Measurements from ENCODE around the gene MTPN.

Gene MTPN

DNA sequence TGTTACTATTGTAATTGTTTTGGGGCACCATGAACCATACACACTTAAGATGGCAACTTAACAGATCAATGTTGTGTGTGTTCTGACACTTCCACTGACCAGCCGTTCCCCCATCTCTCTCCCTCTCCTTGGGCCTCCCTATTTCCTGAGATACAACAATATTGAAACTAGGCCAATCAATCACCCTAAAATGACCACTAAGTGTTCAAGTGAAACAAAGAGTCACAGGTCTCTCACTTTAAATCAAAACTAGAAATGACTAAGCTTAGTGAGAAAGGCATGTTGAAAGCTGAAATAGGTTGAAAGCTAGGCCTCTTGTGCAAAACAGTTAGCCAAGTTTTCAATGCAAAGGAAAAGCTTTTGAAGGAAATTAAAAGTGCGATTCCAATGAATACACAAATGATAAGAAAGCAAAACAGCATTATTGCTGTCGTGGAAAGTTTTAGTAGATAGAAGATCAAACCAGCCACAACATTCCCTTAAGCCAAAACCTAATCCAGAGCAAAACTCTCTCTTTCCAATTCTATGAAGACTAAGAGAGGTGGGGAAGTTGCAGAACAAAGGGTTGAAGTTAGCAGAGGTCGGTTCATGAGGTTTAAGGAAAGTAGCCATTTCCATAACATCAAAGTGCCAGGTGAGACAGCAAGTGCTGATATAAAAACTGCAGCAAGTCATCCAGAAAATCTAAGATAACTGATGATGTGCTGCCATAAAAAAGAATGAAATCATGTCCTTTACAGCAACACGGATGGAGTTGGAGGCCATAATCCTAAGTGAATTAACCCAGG is 90.6 kb downstream of the MTPN start:
- no peak for DNase-seq (ENCODE audit: low read depth)
- TF ChIP-seq CTCF (IDR thresholded peaks at IDR 0.05; ENCODE audit: low read length, missing control alignments), result no peak

GRCh38 chr7:135884495-135885232 is 92.5 kb downstream of the MTPN start:
- no peak overlapping the region for H3K4me3 ChIP-seq (replicated peaks; ENCODE audit: low read depth, low read length)
- DNase-seq (ENCODE audit: low read depth), result no peak
- TF ChIP-seq CTCF (IDR thresholded peaks at IDR 0.05; ENCODE audit: low read length, missing control alignments), result no peak

More for the DNA sequence above, 90.6 kb downstream of the MTPN start:
- no peak overlapping the region for H3K4me3 ChIP-seq (replicated peaks; ENCODE audit: low read depth, low read length)

DNA sequence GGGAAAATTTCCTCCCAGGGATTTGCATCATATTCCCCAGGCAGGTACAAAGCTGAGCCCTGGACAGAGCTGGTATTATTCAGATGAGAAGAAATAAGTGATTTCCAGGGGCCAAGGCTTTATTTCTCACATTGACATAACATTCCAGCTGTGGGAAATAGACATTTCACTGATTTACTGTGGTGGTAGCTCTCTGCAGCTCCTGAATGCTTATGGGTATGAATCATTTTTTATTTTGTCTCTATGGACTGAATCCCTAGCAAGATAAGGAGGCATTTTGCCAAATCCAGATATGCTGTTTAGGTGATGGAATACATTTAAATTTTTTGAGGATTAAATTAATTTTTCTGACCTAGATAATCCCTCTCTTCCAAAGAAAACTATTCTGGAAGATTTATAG is 97.9 kb downstream of the MTPN start:
- TF ChIP-seq CTCF (IDR thresholded peaks at IDR 0.05; ENCODE audit: low read length, missing control alignments), result no peak
- no peak overlapping the region for H3K4me3 ChIP-seq (replicated peaks; ENCODE audit: low read depth, low read length)
- peak; percentile 46 for DNase-seq (ENCODE audit: low read depth)

- no peak for TF ChIP-seq CTCF (IDR thresholded peaks at IDR 0.05; ENCODE audit: low read length, missing control alignments)
- H3K4me3 ChIP-seq (replicated peaks; ENCODE audit: low read depth, low read length), result no peak overlapping the region
- DNase-seq (ENCODE audit: low read depth), result no peak
Measured at GRCh38 chr7:135878284-135878683, 98.9 kb downstream of the MTPN start.

DNA sequence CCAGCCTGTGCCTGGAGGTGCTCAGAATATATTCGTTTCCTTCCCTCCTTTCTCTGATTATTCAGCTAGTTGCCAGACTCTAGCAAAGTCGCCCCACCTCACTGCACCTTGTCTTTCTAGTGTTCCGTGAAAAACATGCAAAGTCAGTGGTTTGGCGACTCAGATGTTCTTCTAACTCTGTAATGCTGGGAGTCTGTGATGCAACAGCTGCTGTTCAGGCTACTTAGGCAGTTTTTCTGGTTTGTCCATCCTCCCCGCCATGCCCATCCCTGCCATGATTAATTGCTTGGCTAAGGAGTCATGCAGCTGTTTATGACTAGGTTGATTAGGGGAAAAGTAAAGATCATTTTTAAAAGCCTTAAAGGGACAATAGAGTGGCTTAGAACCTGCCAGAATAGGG is 99.4 kb downstream of the MTPN start:
- no peak for TF ChIP-seq CTCF (IDR thresholded peaks at IDR 0.05; ENCODE audit: low read length, missing control alignments)
- peak; percentile 62 for DNase-seq (ENCODE audit: low read depth)
- no peak overlapping the region for H3K4me3 ChIP-seq (replicated peaks; ENCODE audit: low read depth, low read length)
